H9 (cell line): ENCODE data around the gene LRRFIP2. TPM values are rescaled to one million over a fixed set of nuclear protein-coding genes. Genes with fewer than 3 reads are reported as not detected.

Experiments
- DNase-seq: peaks from one replicate; pipeline ENCODE4 v3.0.0-alpha.2; 2017
- H2AFZ ChIP-seq: one replicate; pipeline ENCODE4 v1.6.1; 2013; ENCODE audit warnings: mild to moderate bottlenecking, low read length, control low read depth, moderate library complexity
- H2AK5ac ChIP-seq: 2 replicates; pipeline ENCODE4 v1.6.1; 2013; ENCODE audit warnings: low read length, control low read depth, mixed read lengths; ENCODE audit not compliant: insufficient read length
- H2BK120ac ChIP-seq: one replicate; pipeline ENCODE4 v1.6.1; 2013; ENCODE audit warnings: low read depth, mild to moderate bottlenecking, low read length, control low read depth, inconsistent platforms; ENCODE audit not compliant: poor library complexity, severe bottlenecking
- H2BK12ac ChIP-seq: 2 replicates; pipeline ENCODE4 v1.6.1; 2013; ENCODE audit warnings: low read length, control low read depth, mixed read lengths, low read depth; ENCODE audit not compliant: insufficient read length
- H2BK15ac ChIP-seq: 2 replicates; pipeline ENCODE4 v1.6.1; 2013; ENCODE audit warnings: low read depth, low read length, control low read depth
- H2BK20ac ChIP-seq: one replicate; pipeline ENCODE4 v1.6.1; 2013; ENCODE audit warnings: low read depth, mild to moderate bottlenecking, low read length, control low read depth, inconsistent platforms; ENCODE audit not compliant: poor library complexity, severe bottlenecking
- H2BK5ac ChIP-seq: 2 replicates; pipeline ENCODE4 v1.6.1; 2013; ENCODE audit warnings: low read length, control low read depth, mixed read lengths; ENCODE audit not compliant: insufficient read length
- H3K14ac ChIP-seq: 2 replicates; pipeline ENCODE4 v1.6.1; 2013; ENCODE audit warnings: low read length, control low read depth; ENCODE audit not compliant: insufficient read depth
- H3K18ac ChIP-seq: 2 replicates; pipeline ENCODE4 v1.6.1; 2013; ENCODE audit warnings: low read depth, mild to moderate bottlenecking, mixed read lengths, low read length, control low read depth; ENCODE audit not compliant: insufficient read length
- H3K23ac ChIP-seq: 2 replicates; pipeline ENCODE4 v1.6.1; 2013; ENCODE audit warnings: low read length, control low read depth, mixed read lengths, low read depth; ENCODE audit not compliant: insufficient read length
- H3K23me2 ChIP-seq: 2 replicates; pipeline ENCODE4 v1.6.1; 2013; ENCODE audit warnings: low read depth, mild to moderate bottlenecking, mixed read lengths, low read length, control low read depth; ENCODE audit not compliant: insufficient read length, poor library complexity, severe bottlenecking
- H3K27ac ChIP-seq: 2 replicates; pipeline ENCODE4 v1.5.1; 2013; ENCODE audit warnings: low read length, control low read depth, mixed read lengths, low read depth; ENCODE audit not compliant: insufficient read length
- H3K27me3 ChIP-seq: 2 replicates; pipeline ENCODE4 v1.6.1; 2013; ENCODE audit warnings: low read length, control low read depth, inconsistent platforms; ENCODE audit not compliant: insufficient read depth
- H3K4ac ChIP-seq: 2 replicates; pipeline ENCODE4 v1.6.1; 2013; ENCODE audit warnings: low read depth, mild to moderate bottlenecking, control low read depth, inconsistent platforms, low read length, moderate library complexity
- H3K4me1 ChIP-seq: 2 replicates; pipeline ENCODE4 v1.6.1; 2013; ENCODE audit warnings: low read length, control low read depth, inconsistent platforms; ENCODE audit not compliant: insufficient read depth
- H3K4me2 ChIP-seq: 2 replicates; pipeline ENCODE4 v1.6.1; 2013; ENCODE audit warnings: low read length, control low read depth, mixed read lengths; ENCODE audit not compliant: insufficient read length, insufficient read depth
- H3K56ac ChIP-seq: 2 replicates; pipeline ENCODE4 v1.6.1; 2013; ENCODE audit warnings: low read depth, mild to moderate bottlenecking, mixed read lengths, low read length, control low read depth; ENCODE audit not compliant: insufficient read length
- H3K79me1 ChIP-seq: 2 replicates; pipeline ENCODE4 v1.6.1; 2013; ENCODE audit warnings: low read depth, mild to moderate bottlenecking, moderate library complexity, low read length, control low read depth, inconsistent platforms; ENCODE audit not compliant: insufficient read depth, poor library complexity, severe bottlenecking
- H3K79me2 ChIP-seq: 2 replicates; pipeline ENCODE4 v1.6.1; 2013; ENCODE audit warnings: low read length, control low read depth, inconsistent platforms; ENCODE audit not compliant: insufficient read depth
- H3K9ac ChIP-seq: 2 replicates; pipeline ENCODE4 v1.6.1; 2013; ENCODE audit warnings: low read length, control low read depth, mixed read lengths; ENCODE audit not compliant: insufficient read length; ENCODE audit errors: extremely low read depth
- H3K9me3 ChIP-seq: one replicate; pipeline ENCODE4 v1.6.1; 2013; ENCODE audit warnings: low read depth, low read length, inconsistent platforms; ENCODE audit not compliant: control insufficient read depth
- H3T11ph ChIP-seq: one replicate; pipeline ENCODE4 v1.6.1; 2013; ENCODE audit warnings: mild to moderate bottlenecking, low read length, control low read depth, inconsistent platforms
- H4K20me1 ChIP-seq: one replicate; pipeline ENCODE4 v1.6.1; 2013; ENCODE audit not compliant: control insufficient read depth, insufficient read length, insufficient read depth
- H4K5ac ChIP-seq: 2 replicates; pipeline ENCODE4 v1.6.1; 2013; ENCODE audit warnings: low read depth, mild to moderate bottlenecking, mixed read lengths, low read length, control low read depth; ENCODE audit not compliant: insufficient read length
- H4K8ac ChIP-seq: replicated peaks from 2 replicates; pipeline ENCODE4 v1.6.1; 2013; ENCODE audit warnings: low read length, control low read depth, mixed read lengths, low read depth; ENCODE audit not compliant: insufficient read length
- H4K91ac ChIP-seq: 2 replicates; pipeline ENCODE4 v1.6.1; 2013; ENCODE audit warnings: low read depth, mild to moderate bottlenecking, moderate library complexity, mixed read lengths, low read length, control low read depth; ENCODE audit not compliant: insufficient read length
- H3K27ac Mint-ChIP-seq, 3 experiments: 2 replicates in 2 of 3; 3 replicates in 1 of 3; pipeline ENCODE4 v1.8.0; 2020 to 2021; ENCODE audit warnings: mixed read lengths in 3 of 3, mild to moderate bottlenecking in 1 of 3, moderate library complexity in 1 of 3
- H3K27me3 Mint-ChIP-seq: 2 replicates; pipeline ENCODE4 v1.8.0; 2021; ENCODE audit warnings: low read depth, mild to moderate bottlenecking, moderate library complexity, mixed read lengths
- H3K36me3 Mint-ChIP-seq, 3 experiments: 2 replicates in 2 of 3; 3 replicates in 1 of 3; pipeline ENCODE4 v1.8.0; 2020 to 2021; ENCODE audit warnings: low read depth in 3 of 3, mixed read lengths in 3 of 3; ENCODE audit not compliant: insufficient read depth in 1 of 3
- H3K4me1 Mint-ChIP-seq, 2 experiments: 2 replicates each; pipeline ENCODE4 v1.8.0; 2020; ENCODE audit warnings: mixed read lengths in 2 of 2
- H3K4me3 Mint-ChIP-seq, 2 experiments: 2 replicates in 1 of 2; 3 replicates in 1 of 2; pipeline ENCODE4 v1.8.0; 2020 to 2021; ENCODE audit warnings: mild to moderate bottlenecking in 2 of 2, mixed read lengths in 2 of 2, moderate library complexity in 1 of 2
- H3K9me3 Mint-ChIP-seq, 2 experiments: 2 replicates in 1 of 2; 3 replicates in 1 of 2; pipeline ENCODE4 v1.8.0; 2020; ENCODE audit warnings: mild to moderate bottlenecking in 2 of 2, mixed read lengths in 2 of 2, moderate library complexity in 1 of 2
- WGBS: extraction: QIAGEN DNeasy Blood & Tissue Kit; methylation state at CpG from one replicate; pipeline ENCODE4 v1.1.7; 2013; ENCODE audit warnings: missing lambda C conversion rate, low lambda C conversion rate, mixed read lengths; ENCODE audit not compliant: insufficient read length; ENCODE audit errors: extremely low coverage; 5-methylcytosine and 5-hydroxymethylcytosine counted together
- total RNA-seq: library from RNA; stranded (reverse); gene quantifications from 2 replicates; pipeline ENCODE4 v1.2.1, GENCODE V29; 2021
- TF ChIP-seq, protein P1 (sequence below): fragments of 200-600 bp; sonication (generic); conservative IDR thresholded peaks from 3 replicates; pipeline ENCODE4 v1.8.0; 2021; ENCODE audit warnings: antibody characterized with exemption, mild to moderate bottlenecking

The LRRFIP2 gene
- total RNA-seq, 1 experiment from 2014 or later: 30.7 TPM

DNA sequence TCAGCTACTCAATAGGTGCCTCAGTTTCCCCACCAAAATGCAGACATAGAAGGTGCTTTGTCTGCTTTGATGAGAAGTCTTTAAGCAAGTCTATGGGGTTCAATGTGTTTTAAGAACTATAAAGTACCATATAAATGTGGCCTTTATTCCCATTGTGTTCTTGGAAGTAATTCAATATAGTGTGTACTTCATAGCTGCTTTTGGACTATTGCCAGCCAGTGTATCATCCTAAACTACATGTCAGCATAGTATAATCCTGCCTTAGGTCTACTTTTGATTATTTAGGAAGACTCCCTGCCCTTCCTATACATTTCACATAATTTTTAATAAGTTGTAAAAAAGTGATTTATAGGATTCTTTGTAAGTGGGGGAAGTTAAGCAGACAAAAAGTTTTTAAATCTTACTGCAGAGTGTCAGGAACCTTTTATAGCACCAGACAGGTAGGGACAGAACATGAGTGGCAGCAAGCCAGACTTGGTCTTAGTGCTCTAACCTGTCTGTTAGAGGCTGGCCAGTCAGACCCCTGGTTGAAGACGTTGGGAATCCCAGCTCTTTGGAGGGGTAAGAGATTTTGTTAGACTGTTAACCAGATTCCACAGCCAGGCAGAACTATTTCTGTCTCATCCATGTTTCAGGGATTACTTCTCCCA lies 132.7 kb downstream of the LRRFIP2 start:
- H3K9ac ChIP-seq: no peak overlapping the region
- H4K5ac ChIP-seq: no peak overlapping the region
- H3K23me2 ChIP-seq: no peaks in the 10 kb centered on the region
- no CpG with 5 or more reads among the region's 1 CpG for WGBS
- no peak overlapping the region for H2BK120ac ChIP-seq
- H2BK20ac ChIP-seq: no peak overlapping the region
- H3K27ac Mint-ChIP-seq: no peak overlapping the region
- H3K79me2 ChIP-seq: no peaks in the 10 kb centered on the region
- H3K9me3 ChIP-seq: no peaks in the 10 kb centered on the region
- no peak overlapping the region for H3K4ac ChIP-seq
- no peak overlapping the region for H3T11ph ChIP-seq
- no peak overlapping the region for H2AK5ac ChIP-seq
- H3K4me1 ChIP-seq: no peaks in the 10 kb centered on the region
- no peak overlapping the region for H3K14ac ChIP-seq
- H4K8ac ChIP-seq: no peak overlapping the region
- peaks cover 0 to 2% of the 10 kb centered on the region in 2 experiments; a peak in 1 of 4 replicates for H3K4me1 Mint-ChIP-seq
- no peak overlapping the region for H3K4me3 Mint-ChIP-seq
- no peaks in the 10 kb centered on the region for H3K27me3 ChIP-seq
- H4K20me1 ChIP-seq: no peaks in the 10 kb centered on the region
- no peak overlapping the region for H3K27ac ChIP-seq
- H3K18ac ChIP-seq: no peak overlapping the region
- TF ChIP-seq, protein P1, sequence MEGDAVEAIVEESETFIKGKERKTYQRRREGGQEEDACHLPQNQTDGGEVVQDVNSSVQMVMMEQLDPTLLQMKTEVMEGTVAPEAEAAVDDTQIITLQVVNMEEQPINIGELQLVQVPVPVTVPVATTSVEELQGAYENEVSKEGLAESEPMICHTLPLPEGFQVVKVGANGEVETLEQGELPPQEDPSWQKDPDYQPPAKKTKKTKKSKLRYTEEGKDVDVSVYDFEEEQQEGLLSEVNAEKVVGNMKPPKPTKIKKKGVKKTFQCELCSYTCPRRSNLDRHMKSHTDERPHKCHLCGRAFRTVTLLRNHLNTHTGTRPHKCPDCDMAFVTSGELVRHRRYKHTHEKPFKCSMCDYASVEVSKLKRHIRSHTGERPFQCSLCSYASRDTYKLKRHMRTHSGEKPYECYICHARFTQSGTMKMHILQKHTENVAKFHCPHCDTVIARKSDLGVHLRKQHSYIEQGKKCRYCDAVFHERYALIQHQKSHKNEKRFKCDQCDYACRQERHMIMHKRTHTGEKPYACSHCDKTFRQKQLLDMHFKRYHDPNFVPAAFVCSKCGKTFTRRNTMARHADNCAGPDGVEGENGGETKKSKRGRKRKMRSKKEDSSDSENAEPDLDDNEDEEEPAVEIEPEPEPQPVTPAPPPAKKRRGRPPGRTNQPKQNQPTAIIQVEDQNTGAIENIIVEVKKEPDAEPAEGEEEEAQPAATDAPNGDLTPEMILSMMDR: no peak
- H2BK15ac ChIP-seq: no peak overlapping the region
- no peak overlapping the region for H3K56ac ChIP-seq
- no peak overlapping the region for H3K4me2 ChIP-seq
- H4K91ac ChIP-seq: no peak overlapping the region
- no peak overlapping the region for H2BK5ac ChIP-seq
- peaks cover 10 to 52% (median 37%) of the 10 kb centered on the region in 3 experiments; a peak in 6 of 7 replicates for H3K36me3 Mint-ChIP-seq
- H3K79me1 ChIP-seq: no peaks in the 10 kb centered on the region
- H2BK12ac ChIP-seq: no peak overlapping the region
- no peak overlapping the region for H2AFZ ChIP-seq
- no peak for DNase-seq
- no peak overlapping the region for H3K23ac ChIP-seq
- peaks cover 0 to under 1% of the 10 kb centered on the region in 2 experiments; a peak in 1 of 5 replicates for H3K9me3 Mint-ChIP-seq
- H3K27me3 Mint-ChIP-seq: no peaks in the 10 kb centered on the region
